IMR-90 (cell line): ENCODE data around the gene CTDP1. TPM values are rescaled to one million over a fixed set of nuclear protein-coding genes. Genes with fewer than 3 reads are reported as not detected.

Experiments used
- ATAC-seq: fragments of 200-7000 bp; cut with Tn5 transposase; 2 replicates; pipeline ENCODE4 v1.9.1; 2020; ENCODE audit warnings: low read depth, mild to moderate bottlenecking, moderate library complexity
- BruUV-seq: library from RNA; stranded (reverse); fragments of 400-500 nt; replicated peaks from 2 replicates; lab custom pipeline; 2021; lab: Mats Ljungman, UMichigan
- CTCF ChIA-PET: fragments of 300-600 bp; formaldehyde crosslinking; extraction: SDS; loops from one replicate; lab custom pipeline; 2021; ENCODE audit warnings: antibody characterized with exemption; lab: Yijun Ruan, JAX
- POLR2A ChIA-PET: fragments of 300-600 bp; sonication (Branson Sonifier 250); formaldehyde crosslinking; loops from one replicate; lab custom pipeline; 2022; ENCODE audit warnings: antibody characterized with exemption; ENCODE audit not compliant: unreplicated experiment; lab: Charles Lee
- DNase-seq: peaks from one replicate; pipeline ENCODE4 v3.0.0; 2013
- H2AFZ ChIP-seq: replicated peaks from 2 replicates; pipeline ENCODE3; 2013; ENCODE audit warnings: low read length, mild to moderate bottlenecking; ENCODE audit not compliant: poor library complexity
- H2AK5ac ChIP-seq: 2 replicates; pipeline ENCODE4 v1.6.1; 2013; ENCODE audit warnings: low read depth, low read length, inconsistent platforms
- H2AK9ac ChIP-seq: replicated peaks from 2 replicates; pipeline ENCODE3; 2013; ENCODE audit warnings: mild to moderate bottlenecking, low read depth, low read length, moderate library complexity; ENCODE audit not compliant: poor library complexity
- H2BK120ac ChIP-seq: 2 replicates; pipeline ENCODE4 v1.6.1; 2013; ENCODE audit warnings: low read depth, low read length, inconsistent platforms
- H2BK15ac ChIP-seq: 3 replicates; pipeline ENCODE4 v1.6.1; 2013; ENCODE audit warnings: low read depth, low read length, inconsistent platforms
- H2BK20ac ChIP-seq: 2 replicates; pipeline ENCODE4 v1.6.1; 2013; ENCODE audit warnings: low read depth, mild to moderate bottlenecking, inconsistent platforms, low read length, moderate library complexity
- H2BK5ac ChIP-seq: 2 replicates; pipeline ENCODE4 v1.6.1; 2013; ENCODE audit warnings: mild to moderate bottlenecking, low read depth, low read length, inconsistent platforms; ENCODE audit not compliant: poor library complexity, severe bottlenecking
- H3K14ac ChIP-seq: replicated peaks from 2 replicates; pipeline ENCODE4 v1.6.1; 2013; ENCODE audit warnings: low read depth, low read length, inconsistent platforms
- H3K18ac ChIP-seq: 2 replicates; pipeline ENCODE4 v1.6.1; 2013; ENCODE audit warnings: low read depth, low read length, control low read depth
- H3K23ac ChIP-seq: 2 replicates; pipeline ENCODE4 v1.6.1; 2013; ENCODE audit warnings: low read depth, low read length, inconsistent platforms
- H3K27ac ChIP-seq: 2 replicates; pipeline ENCODE4 v1.5.1; 2013; ENCODE audit warnings: mild to moderate bottlenecking, control low read depth, low read length; ENCODE audit not compliant: insufficient read depth
- H3K27me3 ChIP-seq: 2 replicates; pipeline ENCODE4 v1.6.1; 2013; ENCODE audit warnings: low read length; ENCODE audit not compliant: control insufficient read depth, insufficient read depth
- H3K36me3 ChIP-seq: 2 replicates; pipeline ENCODE4 v1.6.1; 2013; ENCODE audit warnings: low read length, mixed read lengths; ENCODE audit not compliant: control insufficient read depth, insufficient read depth
- H3K4ac ChIP-seq: 2 replicates; pipeline ENCODE4 v1.6.1; 2013; ENCODE audit warnings: low read depth, low read length, inconsistent platforms
- H3K4me1 ChIP-seq: 2 replicates; pipeline ENCODE4 v1.6.1; 2013; ENCODE audit warnings: low read length, mixed read lengths; ENCODE audit not compliant: control insufficient read depth, insufficient read depth
- H3K4me2 ChIP-seq: 2 replicates; pipeline ENCODE4 v1.6.1; 2013; ENCODE audit warnings: low read depth, mild to moderate bottlenecking, control low read depth, low read length, moderate library complexity
- H3K4me3 ChIP-seq: 2 replicates; pipeline ENCODE4 v1.5.1; 2013; ENCODE audit warnings: low read depth, mild to moderate bottlenecking, control low read depth, low read length, moderate library complexity; ENCODE audit not compliant: insufficient read depth
- H3K56ac ChIP-seq: 2 replicates; pipeline ENCODE4 v1.6.1; 2013; ENCODE audit warnings: low read length, inconsistent platforms; ENCODE audit not compliant: insufficient read depth; ENCODE audit errors: extremely low read depth
- H3K79me1 ChIP-seq, 2 experiments: 2 replicates each; pipeline ENCODE4 v1.6.1; 2013; ENCODE audit warnings: low read length in 2 of 2, inconsistent platforms in 1 of 2, low read depth in 1 of 2
- H3K9ac ChIP-seq: 2 replicates; pipeline ENCODE4 v1.6.1; 2013; ENCODE audit warnings: low read depth, low read length, control low read depth
- H3K9me1 ChIP-seq: 2 replicates; pipeline ENCODE4 v1.6.1; 2013; ENCODE audit warnings: low read length, inconsistent platforms; ENCODE audit not compliant: insufficient read depth
- H3K9me3 ChIP-seq: 2 replicates; pipeline ENCODE4 v1.6.1; 2013; ENCODE audit warnings: low read length; ENCODE audit not compliant: control insufficient read depth, insufficient read depth
- H4K20me1 ChIP-seq: 2 replicates; pipeline ENCODE4 v1.6.1; 2013; ENCODE audit warnings: low read length, inconsistent platforms; ENCODE audit not compliant: insufficient read depth
- H4K5ac ChIP-seq: 2 replicates; pipeline ENCODE4 v1.6.1; 2013; ENCODE audit warnings: mild to moderate bottlenecking, low read depth, low read length, control low read depth
- H4K8ac ChIP-seq, 2 experiments: 2 replicates each; pipeline ENCODE4 v1.6.1; 2013; ENCODE audit warnings: low read depth in 2 of 2, low read length in 2 of 2, control low read depth in 1 of 2, inconsistent platforms in 1 of 2
- H4K91ac ChIP-seq: 2 replicates; pipeline ENCODE4 v1.6.1; 2013; ENCODE audit warnings: low read depth, low read length, inconsistent platforms; ENCODE audit not compliant: insufficient read depth
- MXI1 ChIP-seq: IDR thresholded peaks from 2 replicates; pipeline ENCODE4 v1.6.1; 2012; ENCODE audit warnings: low read depth, mild to moderate bottlenecking, low read length, moderate library complexity, borderline replicate concordance
- NFE2L2 ChIP-seq: fragments of 150-350 bp; IDR thresholded peaks from 2 replicates; pipeline ENCODE4 v1.6.1; 2016; ENCODE audit warnings: low read depth, mild to moderate bottlenecking, low read length
- POLR2A ChIP-seq: IDR thresholded peaks from 2 replicates; pipeline ENCODE4 v1.6.1; 2012; ENCODE audit warnings: mild to moderate bottlenecking, low read depth, low read length
- WGBS, 2 experiments: methylation state at CpG; one replicate each; pipeline versions ENCODE4 v1.1.5 to v1.1.7; 2013; ENCODE audit warnings: missing lambda C conversion rate in 2 of 2; ENCODE audit not compliant: insufficient read length in 1 of 2; ENCODE audit errors: extremely low coverage in 2 of 2; 5-methylcytosine and 5-hydroxymethylcytosine counted together
- dilution Hi-C: fragments of 300-500 bp; cut with HindIII; formaldehyde crosslinking; loops from one replicate; pipeline ENCODE4 v1.14.3; 2018; ENCODE audit warnings: low sequenced_read_pairs; ENCODE audit not compliant: unreplicated experiment
- in situ Hi-C: fragments of 300-500 bp; cut with MboI; formaldehyde crosslinking; loops from 3 replicates; pipeline ENCODE4 v1.14.3; 2019; ENCODE audit warnings: low sequenced_read_pairs, inconsistent platforms, mixed read lengths
- intact Hi-C: fragments of 100-400 bp; cut with micrococcal nuclease; formaldehyde crosslinking; loops from 2 replicates; pipeline ENCODE4 v1.10.0; 2022
- polyA plus RNA-seq, 3 experiments: library from polyadenylated mRNA; depleted of rRNA; stranded (reverse); fragments of >200 nt; gene quantifications; 2 replicates each; pipeline ENCODE4 v1.2.3, GENCODE V29; 2012; ENCODE audit warnings: low replicate concordance in 1 of 3
- total RNA-seq: library from RNA; depleted of rRNA; stranded (reverse); fragments of >200 nt; gene quantifications from 2 replicates; pipeline ENCODE4 v1.2.3, GENCODE V29; 2012
- TF ChIP-seq, protein P1 (sequence below): fragments of 150-350 bp; IDR thresholded peaks from 2 replicates; pipeline ENCODE4 v1.6.1; 2017; ENCODE audit warnings: mild to moderate bottlenecking, antibody characterized with exemption, low read length, low read depth

Gene CTDP1
- total and polyA plus RNA-seq, 2 of the 4 experiments (the other 2 are of a cell fraction), result 13.4 to 17.6 TPM

GRCh38 chr18:79800371-79801180 lies 121.0 kb downstream of the CTDP1 start:
- no peak for DNase-seq

More at GRCh38 chr18:79800371-79801180, 121.0 kb downstream of the CTDP1 start:
- Histone ChIP-seq H2BK120ac (no peak overlapping the region), H3K4me3 (no peak overlapping the region), H3K4ac (no peak overlapping the region), H2AK9ac (peak overlapping the region; percentile 42), H4K91ac (no peak overlapping the region), H3K18ac (no peak overlapping the region), H2AK5ac (no peak overlapping the region), H3K27ac (no peak overlapping the region), H2BK20ac (no peak overlapping the region), H3K9me3 (no peaks in the 10 kb centered on the region), H2AFZ (no peak overlapping the region), H2BK15ac (no peak overlapping the region), H3K23ac (no peak overlapping the region), H2BK5ac (no peak overlapping the region), H3K4me1 (peaks cover 3% of the 10 kb centered on the region; the same call in 1 of the 2 replicates), H3K9ac (no peak overlapping the region), H4K8ac (no peak overlapping the region), H3K36me3 (peaks cover 1% of the 10 kb centered on the region; the same call in 1 of the 2 replicates), H3K4me2 (no peak overlapping the region), H3K14ac (no peak overlapping the region), H3K27me3 (peaks cover 30% of the 10 kb centered on the region), H4K5ac (no peak overlapping the region), H3K79me1 (no peaks in the 10 kb centered on the region), H3K56ac (no peak overlapping the region), H4K20me1 (peaks cover 4% of the 10 kb centered on the region; the same call in 1 of the 2 replicates), H3K9me1 (peaks cover 4% of the 10 kb centered on the region)
- in situ Hi-C loops, result no loop called here
- dilution Hi-C loops, result no loop called here
- CTCF ChIA-PET, result no interaction called here
- 86% methylated on average over 20 of the region's 39 CpGs; no CpG with 5 or more reads in 1 of the 2 experiments for WGBS, 2 experiments
- ATAC-seq, result no peak
- POLR2A ChIA-PET, result no interaction called here
- intact Hi-C loops, result no loop called here
- BruUV-seq, result no TSS peak
- TF ChIP-seq, protein P1, sequence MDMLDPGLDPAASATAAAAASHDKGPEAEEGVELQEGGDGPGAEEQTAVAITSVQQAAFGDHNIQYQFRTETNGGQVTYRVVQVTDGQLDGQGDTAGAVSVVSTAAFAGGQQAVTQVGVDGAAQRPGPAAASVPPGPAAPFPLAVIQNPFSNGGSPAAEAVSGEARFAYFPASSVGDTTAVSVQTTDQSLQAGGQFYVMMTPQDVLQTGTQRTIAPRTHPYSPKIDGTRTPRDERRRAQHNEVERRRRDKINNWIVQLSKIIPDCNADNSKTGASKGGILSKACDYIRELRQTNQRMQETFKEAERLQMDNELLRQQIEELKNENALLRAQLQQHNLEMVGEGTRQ, result no peak
- no peak for TF ChIP-seq MXI1
- no peak for TF ChIP-seq NFE2L2
- TF ChIP-seq POLR2A, result no peak
